WTC11 (cell line): Measurements from ENCODE around the gene ALMS1. TPM values are rescaled to one million over a fixed set of nuclear protein-coding genes. Genes with fewer than 3 reads are reported as not detected.
"Not testable (repeated sequence)": the region's sequence is repeated elsewhere in the genome, so short reads cannot be mapped to it uniquely, and the experiment has no call there.

Source experiments
- ATAC-seq: fragments of 200-7000 bp; cut with Tn5 transposase; 2 replicates; pipeline ENCODE4 v1.10.0; 2021; ENCODE audit warnings: mild to moderate bottlenecking, moderate library complexity
- CTCF ChIA-PET: fragments of 300-600 bp; sonication (Branson Sonifier 250); formaldehyde crosslinking; loops from one replicate; lab custom pipeline; 2021; ENCODE audit warnings: antibody characterized with exemption; lab: Charles Lee
- POLR2A ChIA-PET: fragments of 350-600 bp; sonication (Branson Sonifier 250); formaldehyde crosslinking; loops from one replicate; lab custom pipeline; 2021; ENCODE audit warnings: antibody characterized with exemption; lab: Charles Lee
- DNase-seq: peaks from one replicate; pipeline ENCODE4 v3.0.0; 2021; ENCODE audit warnings: low spot score
- H3K27ac Mint-ChIP-seq: 2 replicates; pipeline ENCODE4 v1.8.0; 2021; ENCODE audit warnings: mixed read lengths
- H3K27me3 Mint-ChIP-seq: 2 replicates; pipeline ENCODE4 v1.8.0; 2021; ENCODE audit warnings: low read depth, mild to moderate bottlenecking, moderate library complexity, mixed read lengths
- H3K36me3 Mint-ChIP-seq: 2 replicates; pipeline ENCODE4 v1.8.0; 2021; ENCODE audit warnings: mixed read lengths
- H3K4me1 Mint-ChIP-seq: 2 replicates; pipeline ENCODE4 v1.8.0; 2022; ENCODE audit warnings: mixed read lengths
- H3K4me3 Mint-ChIP-seq: 2 replicates; pipeline ENCODE4 v1.8.0; 2021; ENCODE audit warnings: mild to moderate bottlenecking, moderate library complexity, mixed read lengths
- H3K9me3 Mint-ChIP-seq: 2 replicates; pipeline ENCODE4 v1.8.0; 2021; ENCODE audit warnings: mixed read lengths
- AR ChIP-seq: fragments of 250-450 bp; sonication (Bioruptor Pico); IDR thresholded peaks from 2 replicates; pipeline ENCODE4 v1.9.0; 2021; ENCODE audit warnings: mild to moderate bottlenecking
- CBFB ChIP-seq: sonication (generic); formaldehyde crosslinking; IDR thresholded peaks from 2 replicates; pipeline ENCODE4 v1.8.1; 2022; ENCODE audit warnings: mild to moderate bottlenecking, low read depth, missing genetic modification reagents
- EMX1 ChIP-seq: fragments of 250-450 bp; sonication (Bioruptor Pico); IDR thresholded peaks from 2 replicates; pipeline ENCODE4 v1.8.0; 2021; ENCODE audit warnings: mild to moderate bottlenecking
- GRHL2 ChIP-seq: fragments of 250-450 bp; sonication (Bioruptor Pico); IDR thresholded peaks from 2 replicates; pipeline ENCODE4 v1.8.0; 2022; ENCODE audit warnings: mild to moderate bottlenecking, moderate library complexity; ENCODE audit not compliant: insufficient replicate concordance, severe bottlenecking
- HMGA2 ChIP-seq: fragments of 250-450 bp; sonication (Bioruptor Pico); IDR thresholded peaks from 2 replicates; pipeline ENCODE4 v1.4.0; 2021; ENCODE audit warnings: mild to moderate bottlenecking, moderate library complexity
- MXD4 ChIP-seq: fragments of 250-450 bp; sonication (Bioruptor Pico); IDR thresholded peaks from 2 replicates; pipeline ENCODE4 v1.8.0; 2021; ENCODE audit warnings: mild to moderate bottlenecking, moderate library complexity, borderline replicate concordance
- NR2C2 ChIP-seq: sonication (generic); formaldehyde crosslinking; IDR thresholded peaks from 2 replicates; pipeline ENCODE4 v1.8.0; 2022; ENCODE audit warnings: mild to moderate bottlenecking, missing genetic modification reagents
- TEAD4 ChIP-seq: sonication (generic); formaldehyde crosslinking; IDR thresholded peaks from 2 replicates; pipeline ENCODE4 v1.8.0; 2022; ENCODE audit warnings: mild to moderate bottlenecking, missing genetic modification reagents
- ZBTB21 ChIP-seq: sonication (generic); formaldehyde crosslinking; IDR thresholded peaks from 2 replicates; pipeline ENCODE4 v1.8.1; 2023; ENCODE audit warnings: mild to moderate bottlenecking, missing genetic modification reagents, borderline replicate concordance
- ZNF219 ChIP-seq: sonication (generic); formaldehyde crosslinking; IDR thresholded peaks from 2 replicates; pipeline ENCODE4 v1.8.0; 2023; ENCODE audit warnings: missing genetic modification reagents, mild to moderate bottlenecking, borderline replicate concordance
- ZNF317 ChIP-seq: sonication (generic); formaldehyde crosslinking; IDR thresholded peaks from 2 replicates; pipeline ENCODE4 v1.8.1; 2023; ENCODE audit warnings: low read depth, mild to moderate bottlenecking, moderate library complexity, missing genetic modification reagents, borderline replicate concordance
- ZNF396 ChIP-seq: fragments of 250-450 bp; sonication (Bioruptor Pico); IDR thresholded peaks from 2 replicates; pipeline ENCODE4 v1.8.0; 2021; ENCODE audit warnings: mild to moderate bottlenecking, moderate library complexity, borderline replicate concordance
- ZNF423 ChIP-seq: fragments of 250-450 bp; sonication (Bioruptor Pico); IDR thresholded peaks from 2 replicates; pipeline ENCODE4 v2.1.2; 2022; ENCODE audit warnings: mild to moderate bottlenecking, moderate library complexity
- total RNA-seq: library from RNA; stranded (reverse); gene quantifications from 3 replicates; pipeline ENCODE4 v1.2.3, GENCODE V29; 2021
- TF ChIP-seq, protein P1 (sequence below): sonication (generic); formaldehyde crosslinking; IDR thresholded peaks from 2 replicates; pipeline ENCODE4 v1.8.1; 2023; ENCODE audit warnings: mild to moderate bottlenecking, missing genetic modification reagents
- TF ChIP-seq, protein P2 (sequence below): fragments of 250-450 bp; sonication (Bioruptor Pico); IDR thresholded peaks from 2 replicates; pipeline ENCODE4 v1.9.0; 2021; ENCODE audit warnings: mild to moderate bottlenecking
- TF ChIP-seq, protein P3 (sequence below): sonication (generic); formaldehyde crosslinking; conservative IDR thresholded peaks from 2 replicates; pipeline ENCODE4 v1.8.1; 2022; ENCODE audit warnings: mild to moderate bottlenecking, missing genetic modification reagents
- TF ChIP-seq, protein P4 (sequence below): fragments of 200-600 bp; IDR thresholded peaks from 2 replicates; pipeline ENCODE4 v1.8.0; 2022; ENCODE audit warnings: antibody characterized with exemption
- TF ChIP-seq, protein P5 (sequence below): sonication (generic); formaldehyde crosslinking; IDR thresholded peaks from 2 replicates; pipeline ENCODE4 v1.8.1; 2022; ENCODE audit warnings: low read depth, mild to moderate bottlenecking, moderate library complexity, missing genetic modification reagents, borderline replicate concordance
- TF ChIP-seq, protein P6 (sequence below): sonication (generic); formaldehyde crosslinking; IDR thresholded peaks from 2 replicates; pipeline ENCODE4 v1.8.0; 2023; ENCODE audit warnings: missing genetic modification reagents

ALMS1 gene
- total RNA-seq, 1 experiment from 2014 or later = 37.3 TPM

DNA sequence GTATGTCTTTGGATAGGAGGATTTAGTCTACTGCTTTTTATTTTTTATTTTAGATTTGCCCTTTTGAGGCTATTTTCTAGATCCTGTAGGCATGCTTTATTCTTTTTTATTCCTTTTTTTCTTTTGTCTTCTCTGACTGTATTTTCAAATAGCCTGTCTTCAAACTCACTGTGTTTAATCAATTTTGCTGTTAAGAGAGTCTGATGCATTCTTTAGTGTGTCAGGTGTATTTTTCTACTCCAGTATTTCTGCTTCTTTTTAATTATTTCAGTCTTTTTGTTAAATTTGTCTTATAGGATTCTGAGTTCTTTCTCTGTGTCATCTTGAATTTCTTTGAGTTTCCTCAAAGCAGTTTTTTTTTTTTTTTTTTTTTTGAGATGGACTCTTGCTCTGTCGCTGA, 143.1 kb downstream of the ALMS1 start:
- Mint-ChIP-seq H3K27me3 (peaks cover 3% of the 10 kb centered on the region; the same call in 1 of the 2 replicates), H3K36me3 (peaks cover 89% of the 10 kb centered on the region), H3K4me1 (no peaks in the 10 kb centered on the region), H3K27ac (no peak overlapping the region), H3K4me3 (no peak overlapping the region), H3K9me3 (peaks cover 84% of the 10 kb centered on the region)
- no peak for DNase-seq
- ChIA-PET POLR2A (no interaction called here), CTCF (no interaction called here)
- TF ChIP-seq AR (CRISPR knock-in tag) = no peak
- TF ChIP-seq, protein P1, sequence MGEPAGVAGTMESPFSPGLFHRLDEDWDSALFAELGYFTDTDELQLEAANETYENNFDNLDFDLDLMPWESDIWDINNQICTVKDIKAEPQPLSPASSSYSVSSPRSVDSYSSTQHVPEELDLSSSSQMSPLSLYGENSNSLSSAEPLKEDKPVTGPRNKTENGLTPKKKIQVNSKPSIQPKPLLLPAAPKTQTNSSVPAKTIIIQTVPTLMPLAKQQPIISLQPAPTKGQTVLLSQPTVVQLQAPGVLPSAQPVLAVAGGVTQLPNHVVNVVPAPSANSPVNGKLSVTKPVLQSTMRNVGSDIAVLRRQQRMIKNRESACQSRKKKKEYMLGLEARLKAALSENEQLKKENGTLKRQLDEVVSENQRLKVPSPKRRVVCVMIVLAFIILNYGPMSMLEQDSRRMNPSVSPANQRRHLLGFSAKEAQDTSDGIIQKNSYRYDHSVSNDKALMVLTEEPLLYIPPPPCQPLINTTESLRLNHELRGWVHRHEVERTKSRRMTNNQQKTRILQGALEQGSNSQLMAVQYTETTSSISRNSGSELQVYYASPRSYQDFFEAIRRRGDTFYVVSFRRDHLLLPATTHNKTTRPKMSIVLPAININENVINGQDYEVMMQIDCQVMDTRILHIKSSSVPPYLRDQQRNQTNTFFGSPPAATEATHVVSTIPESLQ (CRISPR knock-in tag) = no peak
- TF ChIP-seq, protein P2, sequence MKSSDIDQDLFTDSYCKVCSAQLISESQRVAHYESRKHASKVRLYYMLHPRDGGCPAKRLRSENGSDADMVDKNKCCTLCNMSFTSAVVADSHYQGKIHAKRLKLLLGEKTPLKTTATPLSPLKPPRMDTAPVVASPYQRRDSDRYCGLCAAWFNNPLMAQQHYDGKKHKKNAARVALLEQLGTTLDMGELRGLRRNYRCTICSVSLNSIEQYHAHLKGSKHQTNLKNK = no peak
- no peak for ATAC-seq

GRCh38 chr2:73530773-73531172, 145.1 kb downstream of the ALMS1 start:
- not testable (repeated sequence) for H3K4me1 Mint-ChIP-seq, ATAC-seq

GRCh38 chr2:73532381-73532780, 146.7 kb downstream of the ALMS1 start:
- TF ChIP-seq ZNF317 (CRISPR knock-in tag) = no peak
- no peak for TF ChIP-seq ZNF396 (CRISPR knock-in tag)
- no peak for TF ChIP-seq ZNF219 (CRISPR knock-in tag)
- no peak for TF ChIP-seq CBFB
- TF ChIP-seq MXD4 = no peak
- no peak for TF ChIP-seq HMGA2
- TF ChIP-seq ZNF423 (CRISPR knock-in tag) = no peak
- TF ChIP-seq, protein P3, sequence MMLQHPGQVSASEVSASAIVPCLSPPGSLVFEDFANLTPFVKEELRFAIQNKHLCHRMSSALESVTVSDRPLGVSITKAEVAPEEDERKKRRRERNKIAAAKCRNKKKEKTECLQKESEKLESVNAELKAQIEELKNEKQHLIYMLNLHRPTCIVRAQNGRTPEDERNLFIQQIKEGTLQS = no peak
- H3K27ac Mint-ChIP-seq = no peak overlapping the region
- peaks cover 83% of the 10 kb centered on the region for H3K9me3 Mint-ChIP-seq
- H3K4me1 Mint-ChIP-seq = no peaks in the 10 kb centered on the region
- DNase-seq (no peak), ATAC-seq (no peak)
- ChIA-PET CTCF (no interaction called here), POLR2A (no interaction called here)
- H3K4me3 Mint-ChIP-seq = no peak overlapping the region
- peaks cover 93% of the 10 kb centered on the region for H3K36me3 Mint-ChIP-seq
- H3K27me3 Mint-ChIP-seq = peaks cover 3% of the 10 kb centered on the region; the same call in 1 of the 2 replicates

More at GRCh38 chr2:73530773-73531172, 145.1 kb downstream of the ALMS1 start:
- Mint-ChIP-seq H3K36me3 (peaks cover 93% of the 10 kb centered on the region), H3K9me3 (peaks cover 83% of the 10 kb centered on the region)
- H3K4me3 Mint-ChIP-seq, H3K27me3 Mint-ChIP-seq, POLR2A ChIA-PET, DNase-seq, CTCF ChIA-PET, H3K27ac Mint-ChIP-seq: not testable (repeated sequence)

DNA sequence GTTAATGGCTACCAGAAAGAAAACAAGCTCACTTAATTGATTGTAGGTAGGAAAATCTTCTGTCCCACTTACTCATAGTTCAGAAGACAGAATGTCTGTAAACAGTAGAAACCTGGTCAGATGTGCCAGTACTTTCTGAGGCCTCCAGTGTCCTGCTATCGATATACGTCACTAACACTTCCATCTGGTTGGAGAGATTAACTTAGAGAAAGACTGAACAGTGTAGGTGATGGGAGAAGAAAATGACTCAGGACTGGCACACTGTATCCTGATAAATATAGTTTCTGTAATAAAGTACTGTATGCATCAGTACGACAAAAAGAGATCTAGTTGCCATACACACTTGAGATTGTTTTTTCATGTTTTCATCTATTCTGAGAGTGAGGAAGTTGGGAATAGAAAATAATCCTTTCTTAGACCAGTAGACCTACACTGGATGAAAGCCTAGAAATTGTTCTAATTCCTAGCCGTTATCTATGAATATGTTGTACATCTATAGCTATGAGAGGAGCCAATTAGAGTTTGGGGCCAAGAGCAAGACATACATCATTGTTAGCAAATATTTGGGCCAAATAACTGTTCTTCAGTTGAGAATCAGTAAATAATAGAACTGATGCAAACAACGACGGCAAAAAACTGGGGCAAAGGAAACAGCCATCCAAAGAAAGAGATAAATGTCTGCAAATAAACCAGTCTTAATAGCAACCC, 150.7 kb downstream of the ALMS1 start:
- H3K9me3 Mint-ChIP-seq = peaks cover 77% of the 10 kb centered on the region
- H3K4me3 Mint-ChIP-seq = no peak overlapping the region
- H3K4me1 Mint-ChIP-seq = no peaks in the 10 kb centered on the region
- peaks cover 94% of the 10 kb centered on the region for H3K36me3 Mint-ChIP-seq
- POLR2A ChIA-PET = no interaction called here
- no peak for ATAC-seq
- DNase-seq = no peak
- H3K27ac Mint-ChIP-seq = no peak overlapping the region
- CTCF ChIA-PET = no interaction called here
- H3K27me3 Mint-ChIP-seq = no peaks in the 10 kb centered on the region; the same call in 1 of the 2 replicates
- no peak for TF ChIP-seq EMX1 (CRISPR knock-in tag)
- TF ChIP-seq ZBTB21 (CRISPR knock-in tag) = no peak
- TF ChIP-seq MXD4 = no peak
- no peak for TF ChIP-seq GRHL2
- TF ChIP-seq, protein P4, sequence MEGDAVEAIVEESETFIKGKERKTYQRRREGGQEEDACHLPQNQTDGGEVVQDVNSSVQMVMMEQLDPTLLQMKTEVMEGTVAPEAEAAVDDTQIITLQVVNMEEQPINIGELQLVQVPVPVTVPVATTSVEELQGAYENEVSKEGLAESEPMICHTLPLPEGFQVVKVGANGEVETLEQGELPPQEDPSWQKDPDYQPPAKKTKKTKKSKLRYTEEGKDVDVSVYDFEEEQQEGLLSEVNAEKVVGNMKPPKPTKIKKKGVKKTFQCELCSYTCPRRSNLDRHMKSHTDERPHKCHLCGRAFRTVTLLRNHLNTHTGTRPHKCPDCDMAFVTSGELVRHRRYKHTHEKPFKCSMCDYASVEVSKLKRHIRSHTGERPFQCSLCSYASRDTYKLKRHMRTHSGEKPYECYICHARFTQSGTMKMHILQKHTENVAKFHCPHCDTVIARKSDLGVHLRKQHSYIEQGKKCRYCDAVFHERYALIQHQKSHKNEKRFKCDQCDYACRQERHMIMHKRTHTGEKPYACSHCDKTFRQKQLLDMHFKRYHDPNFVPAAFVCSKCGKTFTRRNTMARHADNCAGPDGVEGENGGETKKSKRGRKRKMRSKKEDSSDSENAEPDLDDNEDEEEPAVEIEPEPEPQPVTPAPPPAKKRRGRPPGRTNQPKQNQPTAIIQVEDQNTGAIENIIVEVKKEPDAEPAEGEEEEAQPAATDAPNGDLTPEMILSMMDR = no peak
- no peak for TF ChIP-seq TEAD4
- no peak for TF ChIP-seq NR2C2 (CRISPR knock-in tag)
- TF ChIP-seq, protein P5, sequence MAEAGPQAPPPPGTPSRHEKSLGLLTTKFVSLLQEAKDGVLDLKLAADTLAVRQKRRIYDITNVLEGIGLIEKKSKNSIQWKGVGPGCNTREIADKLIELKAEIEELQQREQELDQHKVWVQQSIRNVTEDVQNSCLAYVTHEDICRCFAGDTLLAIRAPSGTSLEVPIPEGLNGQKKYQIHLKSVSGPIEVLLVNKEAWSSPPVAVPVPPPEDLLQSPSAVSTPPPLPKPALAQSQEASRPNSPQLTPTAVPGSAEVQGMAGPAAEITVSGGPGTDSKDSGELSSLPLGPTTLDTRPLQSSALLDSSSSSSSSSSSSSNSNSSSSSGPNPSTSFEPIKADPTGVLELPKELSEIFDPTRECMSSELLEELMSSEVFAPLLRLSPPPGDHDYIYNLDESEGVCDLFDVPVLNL = no peak
- no peak for TF ChIP-seq HMGA2
- TF ChIP-seq, protein P6, sequence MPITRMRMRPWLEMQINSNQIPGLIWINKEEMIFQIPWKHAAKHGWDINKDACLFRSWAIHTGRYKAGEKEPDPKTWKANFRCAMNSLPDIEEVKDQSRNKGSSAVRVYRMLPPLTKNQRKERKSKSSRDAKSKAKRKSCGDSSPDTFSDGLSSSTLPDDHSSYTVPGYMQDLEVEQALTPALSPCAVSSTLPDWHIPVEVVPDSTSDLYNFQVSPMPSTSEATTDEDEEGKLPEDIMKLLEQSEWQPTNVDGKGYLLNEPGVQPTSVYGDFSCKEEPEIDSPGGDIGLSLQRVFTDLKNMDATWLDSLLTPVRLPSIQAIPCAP (CRISPR knock-in tag) = no peak
